Progenitor cell of endocrine pancreas (in vitro differentiated cells): ENCODE results near the gene VPS50. TPM values are rescaled to one million over a fixed set of nuclear protein-coding genes. Genes with fewer than 3 reads are reported as not detected.
A peak's percentile ranks its signal among the peaks of the same experiment; 100 is the strongest.

Source experiments
- DNase-seq: peaks from one replicate; pipeline ENCODE4 v3.0.0; 2021; ENCODE audit warnings: low spot score; ENCODE audit not compliant: unreplicated experiment
- H3K27ac Mint-ChIP-seq: 2 replicates; pipeline ENCODE4 v1.8.0; 2021; ENCODE audit warnings: mild to moderate bottlenecking, moderate library complexity, mixed read lengths
- H3K27me3 Mint-ChIP-seq: 2 replicates; pipeline ENCODE4 v1.8.0; 2021; ENCODE audit warnings: mixed read lengths
- H3K36me3 Mint-ChIP-seq: 2 replicates; pipeline ENCODE4 v1.8.0; 2022; ENCODE audit warnings: mixed read lengths; ENCODE audit not compliant: insufficient read depth
- H3K4me1 Mint-ChIP-seq: 2 replicates; pipeline ENCODE4 v1.8.0; 2021; ENCODE audit warnings: low read depth, mixed read lengths
- H3K4me3 Mint-ChIP-seq: 2 replicates; pipeline ENCODE4 v1.8.0; 2021; ENCODE audit warnings: low read depth, mild to moderate bottlenecking, moderate library complexity, mixed read lengths
- H3K9me3 Mint-ChIP-seq: 2 replicates; pipeline ENCODE4 v1.8.0; 2021; ENCODE audit warnings: low read depth, mixed read lengths
- total RNA-seq: library from RNA; stranded (reverse); gene quantifications from 2 replicates; pipeline ENCODE4 v1.2.1, GENCODE V29; 2021
- TF ChIP-seq, protein P1 (sequence below): fragments of 200-600 bp; sonication (generic); IDR thresholded peaks from one replicate; pipeline ENCODE4 v1.5.0; 2021; ENCODE audit warnings: antibody characterized with exemption, mild to moderate bottlenecking; ENCODE audit not compliant: unreplicated experiment

VPS50 gene
- total RNA-seq, 1 donor from 2014 or later = 29.9 TPM

DNA sequence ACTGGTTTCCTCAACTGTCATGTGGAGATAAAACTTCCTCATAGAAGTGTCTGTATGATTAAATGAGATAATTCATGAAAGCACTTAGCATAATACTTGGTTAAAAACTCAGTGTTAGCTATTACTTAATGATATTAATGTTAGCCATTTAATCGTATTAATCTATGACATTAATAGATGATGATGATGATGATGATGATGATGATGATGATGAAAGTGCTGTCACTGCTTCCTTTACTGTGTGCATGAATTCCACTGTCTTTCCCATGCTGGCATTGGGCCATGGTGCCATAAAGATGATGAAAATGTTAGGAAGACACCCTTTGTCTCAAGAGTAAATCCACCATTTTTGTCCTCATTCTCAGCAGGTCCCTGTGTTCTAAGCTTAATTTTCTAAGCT is 75.8 kb downstream of the VPS50 start:
- no peak overlapping the region for H3K4me3 Mint-ChIP-seq
- H3K27me3 Mint-ChIP-seq = no peaks in the 10 kb centered on the region
- DNase-seq = no peak
- H3K4me1 Mint-ChIP-seq = no peaks in the 10 kb centered on the region
- TF ChIP-seq, protein P1, sequence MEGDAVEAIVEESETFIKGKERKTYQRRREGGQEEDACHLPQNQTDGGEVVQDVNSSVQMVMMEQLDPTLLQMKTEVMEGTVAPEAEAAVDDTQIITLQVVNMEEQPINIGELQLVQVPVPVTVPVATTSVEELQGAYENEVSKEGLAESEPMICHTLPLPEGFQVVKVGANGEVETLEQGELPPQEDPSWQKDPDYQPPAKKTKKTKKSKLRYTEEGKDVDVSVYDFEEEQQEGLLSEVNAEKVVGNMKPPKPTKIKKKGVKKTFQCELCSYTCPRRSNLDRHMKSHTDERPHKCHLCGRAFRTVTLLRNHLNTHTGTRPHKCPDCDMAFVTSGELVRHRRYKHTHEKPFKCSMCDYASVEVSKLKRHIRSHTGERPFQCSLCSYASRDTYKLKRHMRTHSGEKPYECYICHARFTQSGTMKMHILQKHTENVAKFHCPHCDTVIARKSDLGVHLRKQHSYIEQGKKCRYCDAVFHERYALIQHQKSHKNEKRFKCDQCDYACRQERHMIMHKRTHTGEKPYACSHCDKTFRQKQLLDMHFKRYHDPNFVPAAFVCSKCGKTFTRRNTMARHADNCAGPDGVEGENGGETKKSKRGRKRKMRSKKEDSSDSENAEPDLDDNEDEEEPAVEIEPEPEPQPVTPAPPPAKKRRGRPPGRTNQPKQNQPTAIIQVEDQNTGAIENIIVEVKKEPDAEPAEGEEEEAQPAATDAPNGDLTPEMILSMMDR = no peak
- H3K9me3 Mint-ChIP-seq = no peaks in the 10 kb centered on the region
- H3K27ac Mint-ChIP-seq = no peak overlapping the region
- peaks cover 3% of the 10 kb centered on the region for H3K36me3 Mint-ChIP-seq

DNA sequence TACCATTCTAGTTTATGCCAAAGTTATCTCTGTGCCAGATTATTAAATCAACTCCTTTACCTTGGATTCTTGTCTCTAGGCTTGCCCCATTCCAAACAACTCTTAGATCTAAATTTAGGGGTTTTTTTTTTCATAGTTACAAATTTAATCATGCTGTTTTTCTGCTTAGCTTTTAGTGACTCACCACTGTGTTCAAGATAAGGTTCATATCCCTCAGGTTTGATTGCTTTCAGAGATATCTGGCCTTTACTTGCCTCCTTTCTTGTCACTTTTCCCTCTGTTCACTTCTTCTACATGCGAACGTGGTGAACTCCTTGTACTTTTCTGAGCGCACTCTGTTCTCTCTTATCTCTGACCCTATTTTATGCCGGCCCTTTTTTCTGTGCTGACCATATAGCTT is 78.2 kb downstream of the VPS50 start:
- Mint-ChIP-seq H3K27me3 (no peaks in the 10 kb centered on the region), H3K4me1 (no peaks in the 10 kb centered on the region), H3K4me3 (no peak overlapping the region), H3K27ac (peak overlapping the region; percentile 5), H3K9me3 (no peaks in the 10 kb centered on the region), H3K36me3 (peaks cover 3% of the 10 kb centered on the region)
- TF ChIP-seq, protein P1 = no peak
- no peak for DNase-seq

DNA sequence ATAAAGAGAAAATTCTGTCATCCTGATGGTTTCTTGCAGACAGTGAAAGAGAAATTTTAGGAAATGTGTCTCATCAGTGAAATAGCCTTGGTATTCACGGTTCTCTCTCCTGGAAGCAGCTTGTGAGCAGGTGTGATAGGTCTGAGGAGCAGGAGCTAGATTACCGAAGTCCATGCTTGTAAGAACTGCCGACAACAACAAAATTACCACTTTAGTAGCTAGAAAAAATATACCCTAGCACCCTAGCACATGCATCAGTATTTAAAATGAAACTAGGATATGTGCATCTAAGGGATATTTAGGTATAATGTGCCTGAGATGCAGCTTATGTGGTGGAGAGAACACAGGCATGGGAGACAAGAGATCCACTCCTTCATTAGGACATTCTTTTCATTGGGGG is 82.3 kb downstream of the VPS50 start:
- H3K36me3 Mint-ChIP-seq = no peaks in the 10 kb centered on the region
- H3K9me3 Mint-ChIP-seq = no peaks in the 10 kb centered on the region
- no peak overlapping the region for H3K27ac Mint-ChIP-seq
- no peak overlapping the region for H3K4me3 Mint-ChIP-seq
- no peak for DNase-seq
- H3K27me3 Mint-ChIP-seq = no peaks in the 10 kb centered on the region
- H3K4me1 Mint-ChIP-seq = no peaks in the 10 kb centered on the region
- TF ChIP-seq, protein P1 = no peak

DNA sequence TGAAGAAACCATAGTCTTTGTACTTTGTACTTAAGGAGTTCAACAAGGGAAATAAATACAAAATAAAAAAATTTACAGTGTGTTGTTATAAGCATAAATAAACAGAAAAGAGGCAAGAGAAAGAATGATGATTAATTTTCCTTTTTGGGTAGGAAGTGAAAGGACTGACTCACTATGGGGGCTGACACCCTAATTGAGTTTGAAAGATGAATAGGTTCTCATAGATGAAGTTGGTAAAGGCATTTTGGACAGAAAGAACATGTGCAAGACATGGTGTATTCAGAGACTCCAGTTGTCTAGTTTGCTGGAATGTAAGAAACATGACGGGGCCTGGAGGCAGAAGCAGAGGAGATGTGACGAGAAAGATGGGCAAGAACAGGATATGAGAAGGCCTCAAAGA is 83.7 kb downstream of the VPS50 start:
- Mint-ChIP-seq H3K4me3 (no peak overlapping the region), H3K27ac (no peak overlapping the region), H3K27me3 (no peaks in the 10 kb centered on the region), H3K36me3 (no peaks in the 10 kb centered on the region), H3K9me3 (no peaks in the 10 kb centered on the region), H3K4me1 (no peaks in the 10 kb centered on the region)
- no peak for DNase-seq
- TF ChIP-seq, protein P1 = no peak

DNA sequence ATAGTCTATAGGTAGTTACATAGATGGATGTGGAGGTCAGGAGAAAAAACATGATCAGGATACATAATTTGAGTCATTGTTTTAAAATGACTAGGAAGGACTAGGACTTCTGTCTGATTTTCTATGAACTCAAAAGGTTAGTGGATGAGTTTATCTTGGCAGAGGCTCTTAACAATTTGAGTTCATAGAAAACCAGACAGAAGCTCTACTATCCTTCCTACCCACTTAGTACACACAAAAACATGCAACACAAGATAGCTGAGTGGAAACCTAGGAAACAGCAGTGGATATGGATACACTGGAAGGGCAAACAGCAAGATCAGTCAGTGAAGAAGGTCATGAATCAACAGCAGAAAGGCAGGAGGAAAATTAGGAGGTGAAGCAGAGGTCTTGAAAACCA is 84.6 kb downstream of the VPS50 start:
- H3K27ac Mint-ChIP-seq = no peak overlapping the region
- H3K4me3 Mint-ChIP-seq = no peak overlapping the region
- TF ChIP-seq, protein P1 = no peak
- no peak for DNase-seq
- no peaks in the 10 kb centered on the region for H3K4me1 Mint-ChIP-seq
- peaks cover 7% of the 10 kb centered on the region for H3K36me3 Mint-ChIP-seq
- H3K9me3 Mint-ChIP-seq = peaks cover 4% of the 10 kb centered on the region
- H3K27me3 Mint-ChIP-seq = no peaks in the 10 kb centered on the region
